Fibroblast of skin of right biceps (primary cell): ENCODE data around the gene NCOA5.

Experiments
- DNase-seq: peaks from one replicate; pipeline ENCODE4 v3.0.0-alpha.2; 2013

The NCOA5 gene

GRCh38 chr20:46011631-46012482 lies 77.9 kb downstream of the NCOA5 start:
- peak; percentile 54 for DNase-seq
